H9 (cell line): ENCODE measurements around the gene GLS. TPM values are rescaled to one million over a fixed set of nuclear protein-coding genes. Genes with fewer than 3 reads are reported as not detected.

Experiments used
- DNase-seq: peaks from one replicate; pipeline ENCODE4 v3.0.0-alpha.2; 2017
- H2AFZ ChIP-seq: one replicate; pipeline ENCODE4 v1.6.1; 2013; ENCODE audit warnings: mild to moderate bottlenecking, low read length, control low read depth, moderate library complexity
- H2AK5ac ChIP-seq: 2 replicates; pipeline ENCODE4 v1.6.1; 2013; ENCODE audit warnings: low read length, control low read depth, mixed read lengths; ENCODE audit not compliant: insufficient read length
- H2BK120ac ChIP-seq: one replicate; pipeline ENCODE4 v1.6.1; 2013; ENCODE audit warnings: low read depth, mild to moderate bottlenecking, low read length, control low read depth, inconsistent platforms; ENCODE audit not compliant: poor library complexity, severe bottlenecking
- H2BK12ac ChIP-seq: 2 replicates; pipeline ENCODE4 v1.6.1; 2013; ENCODE audit warnings: low read length, control low read depth, mixed read lengths, low read depth; ENCODE audit not compliant: insufficient read length
- H2BK15ac ChIP-seq: 2 replicates; pipeline ENCODE4 v1.6.1; 2013; ENCODE audit warnings: low read depth, low read length, control low read depth
- H2BK20ac ChIP-seq: one replicate; pipeline ENCODE4 v1.6.1; 2013; ENCODE audit warnings: low read depth, mild to moderate bottlenecking, low read length, control low read depth, inconsistent platforms; ENCODE audit not compliant: poor library complexity, severe bottlenecking
- H2BK5ac ChIP-seq: 2 replicates; pipeline ENCODE4 v1.6.1; 2013; ENCODE audit warnings: low read length, control low read depth, mixed read lengths; ENCODE audit not compliant: insufficient read length
- H3K14ac ChIP-seq: 2 replicates; pipeline ENCODE4 v1.6.1; 2013; ENCODE audit warnings: low read length, control low read depth; ENCODE audit not compliant: insufficient read depth
- H3K18ac ChIP-seq: 2 replicates; pipeline ENCODE4 v1.6.1; 2013; ENCODE audit warnings: low read depth, mild to moderate bottlenecking, mixed read lengths, low read length, control low read depth; ENCODE audit not compliant: insufficient read length
- H3K23ac ChIP-seq: 2 replicates; pipeline ENCODE4 v1.6.1; 2013; ENCODE audit warnings: low read length, control low read depth, mixed read lengths, low read depth; ENCODE audit not compliant: insufficient read length
- H3K23me2 ChIP-seq: 2 replicates; pipeline ENCODE4 v1.6.1; 2013; ENCODE audit warnings: low read depth, mild to moderate bottlenecking, mixed read lengths, low read length, control low read depth; ENCODE audit not compliant: insufficient read length, poor library complexity, severe bottlenecking
- H3K27ac ChIP-seq: 2 replicates; pipeline ENCODE4 v1.5.1; 2013; ENCODE audit warnings: low read length, control low read depth, mixed read lengths, low read depth; ENCODE audit not compliant: insufficient read length
- H3K27me3 ChIP-seq: 2 replicates; pipeline ENCODE4 v1.6.1; 2013; ENCODE audit warnings: low read length, control low read depth, inconsistent platforms; ENCODE audit not compliant: insufficient read depth
- H3K4ac ChIP-seq: 2 replicates; pipeline ENCODE4 v1.6.1; 2013; ENCODE audit warnings: low read depth, mild to moderate bottlenecking, control low read depth, inconsistent platforms, low read length, moderate library complexity
- H3K4me1 ChIP-seq: 2 replicates; pipeline ENCODE4 v1.6.1; 2013; ENCODE audit warnings: low read length, control low read depth, inconsistent platforms; ENCODE audit not compliant: insufficient read depth
- H3K4me2 ChIP-seq: 2 replicates; pipeline ENCODE4 v1.6.1; 2013; ENCODE audit warnings: low read length, control low read depth, mixed read lengths; ENCODE audit not compliant: insufficient read length, insufficient read depth
- H3K56ac ChIP-seq: 2 replicates; pipeline ENCODE4 v1.6.1; 2013; ENCODE audit warnings: low read depth, mild to moderate bottlenecking, mixed read lengths, low read length, control low read depth; ENCODE audit not compliant: insufficient read length
- H3K79me1 ChIP-seq: 2 replicates; pipeline ENCODE4 v1.6.1; 2013; ENCODE audit warnings: low read depth, mild to moderate bottlenecking, moderate library complexity, low read length, control low read depth, inconsistent platforms; ENCODE audit not compliant: insufficient read depth, poor library complexity, severe bottlenecking
- H3K79me2 ChIP-seq: 2 replicates; pipeline ENCODE4 v1.6.1; 2013; ENCODE audit warnings: low read length, control low read depth, inconsistent platforms; ENCODE audit not compliant: insufficient read depth
- H3K9ac ChIP-seq: 2 replicates; pipeline ENCODE4 v1.6.1; 2013; ENCODE audit warnings: low read length, control low read depth, mixed read lengths; ENCODE audit not compliant: insufficient read length; ENCODE audit errors: extremely low read depth
- H3K9me3 ChIP-seq: one replicate; pipeline ENCODE4 v1.6.1; 2013; ENCODE audit warnings: low read depth, low read length, inconsistent platforms; ENCODE audit not compliant: control insufficient read depth
- H3T11ph ChIP-seq: one replicate; pipeline ENCODE4 v1.6.1; 2013; ENCODE audit warnings: mild to moderate bottlenecking, low read length, control low read depth, inconsistent platforms
- H4K20me1 ChIP-seq: one replicate; pipeline ENCODE4 v1.6.1; 2013; ENCODE audit not compliant: control insufficient read depth, insufficient read length, insufficient read depth
- H4K5ac ChIP-seq: 2 replicates; pipeline ENCODE4 v1.6.1; 2013; ENCODE audit warnings: low read depth, mild to moderate bottlenecking, mixed read lengths, low read length, control low read depth; ENCODE audit not compliant: insufficient read length
- H4K8ac ChIP-seq: replicated peaks from 2 replicates; pipeline ENCODE4 v1.6.1; 2013; ENCODE audit warnings: low read length, control low read depth, mixed read lengths, low read depth; ENCODE audit not compliant: insufficient read length
- H4K91ac ChIP-seq: 2 replicates; pipeline ENCODE4 v1.6.1; 2013; ENCODE audit warnings: low read depth, mild to moderate bottlenecking, moderate library complexity, mixed read lengths, low read length, control low read depth; ENCODE audit not compliant: insufficient read length
- H3K27ac Mint-ChIP-seq, 3 experiments: 2 replicates in 2 of 3; 3 replicates in 1 of 3; pipeline ENCODE4 v1.8.0; 2020 to 2021; ENCODE audit warnings: mixed read lengths in 3 of 3, mild to moderate bottlenecking in 1 of 3, moderate library complexity in 1 of 3
- H3K27me3 Mint-ChIP-seq: 2 replicates; pipeline ENCODE4 v1.8.0; 2021; ENCODE audit warnings: low read depth, mild to moderate bottlenecking, moderate library complexity, mixed read lengths
- H3K36me3 Mint-ChIP-seq, 3 experiments: 2 replicates in 2 of 3; 3 replicates in 1 of 3; pipeline ENCODE4 v1.8.0; 2020 to 2021; ENCODE audit warnings: low read depth in 3 of 3, mixed read lengths in 3 of 3; ENCODE audit not compliant: insufficient read depth in 1 of 3
- H3K4me1 Mint-ChIP-seq, 2 experiments: 2 replicates each; pipeline ENCODE4 v1.8.0; 2020; ENCODE audit warnings: mixed read lengths in 2 of 2
- H3K4me3 Mint-ChIP-seq, 2 experiments: 2 replicates in 1 of 2; 3 replicates in 1 of 2; pipeline ENCODE4 v1.8.0; 2020 to 2021; ENCODE audit warnings: mild to moderate bottlenecking in 2 of 2, mixed read lengths in 2 of 2, moderate library complexity in 1 of 2
- H3K9me3 Mint-ChIP-seq, 2 experiments: 2 replicates in 1 of 2; 3 replicates in 1 of 2; pipeline ENCODE4 v1.8.0; 2020; ENCODE audit warnings: mild to moderate bottlenecking in 2 of 2, mixed read lengths in 2 of 2, moderate library complexity in 1 of 2
- CTCF ChIP-seq: fragments of 200-600 bp; sonication (generic); conservative IDR thresholded peaks from 3 replicates; pipeline ENCODE4 v1.8.0; 2021; ENCODE audit warnings: antibody characterized with exemption, mild to moderate bottlenecking
- WGBS: extraction: QIAGEN DNeasy Blood & Tissue Kit; methylation state at CpG from one replicate; pipeline ENCODE4 v1.1.7; 2013; ENCODE audit warnings: missing lambda C conversion rate, low lambda C conversion rate, mixed read lengths; ENCODE audit not compliant: insufficient read length; ENCODE audit errors: extremely low coverage; 5-methylcytosine and 5-hydroxymethylcytosine counted together
- total RNA-seq: library from RNA; stranded (reverse); gene quantifications from 2 replicates; pipeline ENCODE4 v1.2.1, GENCODE V29; 2021

GLS gene
- total RNA-seq, 1 experiment from 2014 or later = 69.3 TPM

- Histone ChIP-seq H3K4me2 (no peak overlapping the region), H4K5ac (no peak overlapping the region), H3K56ac (no peak overlapping the region), H4K20me1 (no peaks in the 10 kb centered on the region), H2AFZ (no peak overlapping the region), H3K27ac (no peak overlapping the region), H2BK5ac (no peak overlapping the region), H3K18ac (no peak overlapping the region), H2AK5ac (no peak overlapping the region), H2BK120ac (no peak overlapping the region), H2BK20ac (no peak overlapping the region), H3K4ac (no peak overlapping the region), H3K4me1 (no peaks in the 10 kb centered on the region), H3K79me1 (no peaks in the 10 kb centered on the region), H3K27me3 (no peaks in the 10 kb centered on the region), H3K9ac (no peak overlapping the region), H3K23ac (no peak overlapping the region), H4K8ac (no peak overlapping the region), H3K23me2 (no peaks in the 10 kb centered on the region), H4K91ac (no peak overlapping the region), H3K9me3 (no peaks in the 10 kb centered on the region), H3T11ph (no peak overlapping the region), H2BK15ac (no peak overlapping the region), H3K79me2 (no peaks in the 10 kb centered on the region), H2BK12ac (no peak overlapping the region), H3K14ac (no peak overlapping the region)
- H3K27ac Mint-ChIP-seq = no peak overlapping the region
- no peaks in the 10 kb centered on the region for H3K27me3 Mint-ChIP-seq
- H3K9me3 Mint-ChIP-seq = no peaks in the 10 kb centered on the region
- H3K4me3 Mint-ChIP-seq = no peak overlapping the region
- H3K36me3 Mint-ChIP-seq = peaks cover 33 to 83% (median 82%) of the 10 kb centered on the region in 3 experiments; a peak in 6 of 7 replicates
- no CpG with 5 or more reads among the region's 8 CpGs for WGBS
- DNase-seq = no peak
- TF ChIP-seq CTCF = no peak
- H3K4me1 Mint-ChIP-seq = no peaks in the 10 kb centered on the region
Observed at GRCh38 chr2:190997526-190998113, 117.0 kb downstream of the GLS start.
